ENCODE measurements around the gene MRO.

The MRO gene

GRCh38 chr18:50855976-50856757 is 36.4 kb upstream of the MRO start:
- no peaks in the 10 kb centered on the region for H3K36me3 ChIP-seq (replicated peaks; ENCODE audit: low read depth, low read length)
- no peaks in the 10 kb centered on the region for H4K20me1 ChIP-seq (ENCODE audit: insufficient read depth, low read length)
- peaks cover 5% of the 10 kb centered on the region for H3K4me1 ChIP-seq (ENCODE audit: low read length)
- H3K27ac ChIP-seq (ENCODE audit: low read length), result no peak overlapping the region
- H3K4me3 ChIP-seq (ENCODE audit: low read length), result no peak overlapping the region
- H2AFZ ChIP-seq (ENCODE audit: low read depth, low read length), result no peak overlapping the region
- H3K27me3 ChIP-seq (ENCODE audit: low read depth, low read length), result peaks cover 12% of the 10 kb centered on the region
- TF ChIP-seq CTCF (IDR thresholded peaks at IDR 0.05; ENCODE audit: low read depth, low read length) (no peak), EZH2phosphoT487 (IDR thresholded peaks at IDR 0.05; ENCODE audit: low read depth) (no peak)
- no peaks in the 10 kb centered on the region for H3K79me2 ChIP-seq (ENCODE audit: low read length)
- no peak overlapping the region for H3K9ac ChIP-seq (ENCODE audit: low read length)
- no peak overlapping the region for H3K4me2 ChIP-seq (ENCODE audit: low read length)
- peaks cover 7% of the 10 kb centered on the region; the same call in 1 of the 2 replicates for H3K9me3 ChIP-seq (ENCODE audit: insufficient read depth, low read length)

- Histone ChIP-seq H4K20me1 (ENCODE audit: insufficient read depth, low read length) (no peaks in the 10 kb centered on the region), H3K27ac (ENCODE audit: low read length) (no peak overlapping the region), H3K9ac (ENCODE audit: low read length) (no peak overlapping the region), H3K79me2 (ENCODE audit: low read length) (no peaks in the 10 kb centered on the region), H3K4me2 (ENCODE audit: low read length) (no peak overlapping the region), H3K27me3 (ENCODE audit: low read depth, low read length) (peaks cover 9% of the 10 kb centered on the region), H3K9me3 (ENCODE audit: insufficient read depth, low read length) (peaks cover 7% of the 10 kb centered on the region; the same call in 1 of the 2 replicates), H3K36me3 (replicated peaks; ENCODE audit: low read depth, low read length) (no peaks in the 10 kb centered on the region), H2AFZ (ENCODE audit: low read depth, low read length) (no peak overlapping the region), H3K4me1 (ENCODE audit: low read length) (peaks cover 5% of the 10 kb centered on the region), H3K4me3 (ENCODE audit: low read length) (no peak overlapping the region)
- TF ChIP-seq EZH2phosphoT487 (IDR thresholded peaks at IDR 0.05; ENCODE audit: low read depth), result no peak
- TF ChIP-seq CTCF (IDR thresholded peaks at IDR 0.05; ENCODE audit: low read depth, low read length), result no peak
Observed at GRCh38 chr18:50853863-50854271, 34.1 kb upstream of the MRO start.

- H4K20me1 ChIP-seq (ENCODE audit: insufficient read depth, low read length), result no peaks in the 10 kb centered on the region
- no peak overlapping the region for H3K27ac ChIP-seq (ENCODE audit: low read length)
- no peak overlapping the region for H3K4me2 ChIP-seq (ENCODE audit: low read length)
- peaks cover 5% of the 10 kb centered on the region for H3K4me1 ChIP-seq (ENCODE audit: low read length)
- peaks cover 7% of the 10 kb centered on the region; the same call in 1 of the 2 replicates for H3K9me3 ChIP-seq (ENCODE audit: insufficient read depth, low read length)
- H2AFZ ChIP-seq (ENCODE audit: low read depth, low read length), result no peak overlapping the region
- no peak overlapping the region for H3K4me3 ChIP-seq (ENCODE audit: low read length)
- no peak overlapping the region for H3K9ac ChIP-seq (ENCODE audit: low read length)
- no peaks in the 10 kb centered on the region for H3K36me3 ChIP-seq (replicated peaks; ENCODE audit: low read depth, low read length)
- peaks cover 16% of the 10 kb centered on the region for H3K27me3 ChIP-seq (ENCODE audit: low read depth, low read length)
- TF ChIP-seq CTCF (IDR thresholded peaks at IDR 0.05; ENCODE audit: low read depth, low read length) (no peak), EZH2phosphoT487 (IDR thresholded peaks at IDR 0.05; ENCODE audit: low read depth) (no peak)
- no peaks in the 10 kb centered on the region for H3K79me2 ChIP-seq (ENCODE audit: low read length)
Observed at GRCh38 chr18:50850307-50851065, 30.7 kb upstream of the MRO start.

- no peak overlapping the region for H3K27ac ChIP-seq (ENCODE audit: low read length)
- H3K27me3 ChIP-seq (ENCODE audit: low read depth, low read length), result peaks cover 13% of the 10 kb centered on the region
- H3K4me2 ChIP-seq (ENCODE audit: low read length), result no peak overlapping the region
- H3K4me1 ChIP-seq (ENCODE audit: low read length), result no peaks in the 10 kb centered on the region; the same call in 1 of the 2 replicates
- H3K4me3 ChIP-seq (ENCODE audit: low read length), result no peak overlapping the region
- TF ChIP-seq CTCF (IDR thresholded peaks at IDR 0.05; ENCODE audit: low read depth, low read length) (no peak), EZH2phosphoT487 (IDR thresholded peaks at IDR 0.05; ENCODE audit: low read depth) (no peak)
- H2AFZ ChIP-seq (ENCODE audit: low read depth, low read length), result no peak overlapping the region
- H3K9me3 ChIP-seq (ENCODE audit: insufficient read depth, low read length), result peaks cover 4% of the 10 kb centered on the region; the same call in 1 of the 2 replicates
- H3K9ac ChIP-seq (ENCODE audit: low read length), result no peak overlapping the region
- H4K20me1 ChIP-seq (ENCODE audit: insufficient read depth, low read length), result no peaks in the 10 kb centered on the region
- H3K36me3 ChIP-seq (replicated peaks; ENCODE audit: low read depth, low read length), result no peaks in the 10 kb centered on the region
- H3K79me2 ChIP-seq (ENCODE audit: low read length), result no peaks in the 10 kb centered on the region
Observed at GRCh38 chr18:50849419-50849821, 29.6 kb upstream of the MRO start.
